IPS-NIHi7 (cell line): ENCODE results near the gene HBG2.
"Not testable (repeated sequence)": the region's sequence is repeated elsewhere in the genome, so short reads cannot be mapped to it uniquely, and the experiment has no call there.

Experiments used
- DNase-seq: peaks from one replicate; pipeline ENCODE4 v3.0.0; 2012; ENCODE audit warnings: mixed read lengths; ENCODE audit errors: extremely low spot score

Gene HBG2

DNA sequence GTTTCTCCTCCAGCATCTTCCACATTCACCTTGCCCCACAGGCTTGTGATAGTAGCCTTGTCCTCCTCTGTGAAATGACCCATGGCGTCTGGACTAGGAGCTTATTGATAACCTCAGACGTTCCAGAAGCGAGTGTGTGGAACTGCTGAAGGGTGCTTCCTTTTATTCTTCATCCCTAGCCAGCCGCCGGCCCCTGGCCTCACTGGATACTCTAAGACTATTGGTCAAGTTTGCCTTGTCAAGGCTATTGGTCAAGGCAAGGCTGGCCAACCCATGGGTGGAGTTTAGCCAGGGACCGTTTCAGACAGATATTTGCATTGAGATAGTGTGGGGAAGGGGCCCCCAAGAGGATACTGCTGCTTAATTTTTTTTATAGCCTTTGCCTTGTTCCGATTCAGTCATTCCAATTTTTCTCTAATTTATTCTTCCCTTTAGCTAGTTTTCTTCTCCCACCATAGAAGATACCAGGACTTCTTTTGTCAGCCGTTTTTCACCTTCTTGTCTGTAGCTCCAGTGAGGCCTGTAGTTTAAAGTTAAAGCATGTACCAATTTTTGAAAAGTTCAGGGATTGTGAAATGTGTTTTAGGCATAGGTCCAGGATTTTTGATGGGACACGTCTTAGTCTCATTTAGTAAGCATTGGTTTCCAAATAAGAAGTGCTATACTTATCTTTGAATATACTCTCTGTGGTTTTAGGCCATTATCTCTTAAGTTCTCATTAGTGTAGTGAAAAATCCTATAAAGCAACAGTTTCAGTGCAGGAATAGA lies at the start of gene HBG2:
TSS of gene HBG2 (minus strand) at position 136 of the 768 bp plus-strand sequence. CDS start at position 83, 53 bp downstream.
- not testable (repeated sequence) for DNase-seq

DNA sequence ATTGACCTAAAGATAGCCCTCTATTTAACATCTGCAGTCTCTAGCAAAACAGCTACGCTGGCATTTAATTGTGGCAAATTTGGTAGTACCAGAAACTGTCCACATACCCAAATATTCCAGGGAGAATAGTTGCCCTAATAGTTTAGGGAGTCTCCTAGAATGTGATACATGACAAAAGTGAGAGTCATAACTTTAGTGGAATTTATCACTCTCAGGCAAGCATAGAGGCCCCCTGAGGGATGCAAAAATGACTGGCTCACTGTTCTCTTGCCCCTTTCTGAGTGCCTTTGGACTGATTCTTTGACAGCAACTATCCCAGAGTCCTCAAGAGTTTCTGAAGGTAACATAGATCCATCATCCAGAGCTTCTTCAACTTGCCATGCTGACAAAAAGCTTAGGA lies 49.5 kb upstream of the HBG2 start:
- DNase-seq = no peak

DNA sequence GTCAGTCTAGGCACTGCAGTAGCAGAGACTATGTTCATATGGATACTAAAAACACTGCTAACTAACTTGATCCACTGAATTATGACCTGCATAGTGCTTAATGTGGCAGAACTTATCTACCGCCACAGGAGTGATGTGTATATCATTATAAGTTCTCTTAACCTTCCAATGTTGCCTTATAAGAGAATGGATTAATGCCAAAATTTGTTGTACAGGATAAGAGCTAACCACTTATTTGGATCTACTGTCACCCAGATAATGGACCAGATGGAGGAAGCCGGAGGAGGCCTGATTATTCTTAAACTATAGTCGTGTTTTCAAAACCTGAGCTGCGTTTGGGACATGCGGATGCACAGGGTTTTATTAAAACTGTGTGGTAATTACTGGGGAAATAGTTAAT lies 49.0 kb upstream of the HBG2 start:
- no peak for DNase-seq

DNA sequence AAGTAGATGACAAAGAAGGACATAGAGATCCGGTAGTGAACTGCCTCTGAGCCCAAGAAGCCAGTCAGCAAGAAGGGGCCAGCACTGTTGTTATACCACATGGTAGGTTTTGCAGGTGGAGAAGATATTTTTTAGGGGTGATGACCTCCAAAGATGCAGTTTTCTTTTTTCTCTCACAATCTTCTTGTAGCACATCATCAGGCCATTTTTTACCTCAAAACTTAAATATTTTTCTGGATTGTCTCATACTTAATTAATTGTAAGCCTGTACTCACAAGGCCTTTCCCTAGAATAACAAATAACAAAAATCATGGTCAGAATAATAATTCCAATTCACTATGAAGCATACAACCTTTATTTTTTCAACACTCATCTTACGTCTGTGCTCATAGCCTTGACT lies 47.3 kb upstream of the HBG2 start, which contains the start of gene OR51B4:
TSS of gene OR51B4 (minus strand) at position 101 of the 400 bp plus-strand sequence. CDS start at position 101, 0 bp downstream.
- DNase-seq = no peak

DNA sequence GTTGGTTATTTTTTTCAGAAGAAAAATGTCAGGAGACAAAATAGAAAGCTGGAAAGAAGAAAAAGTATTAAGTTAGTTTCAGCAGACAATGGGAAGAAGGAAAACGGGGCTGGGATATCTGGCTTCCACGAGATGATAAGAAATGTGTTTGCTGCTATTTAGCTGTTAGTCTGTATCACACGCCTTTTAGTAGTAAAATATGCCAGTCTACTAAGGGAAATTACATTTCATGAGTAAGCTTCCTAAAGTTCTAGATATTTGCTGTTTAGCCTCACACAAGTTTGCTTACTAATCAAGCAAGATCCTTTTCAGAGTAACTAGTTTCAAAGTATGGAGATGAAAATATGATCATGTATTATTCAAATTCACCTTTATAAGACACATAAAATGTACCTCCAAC lies 45.7 kb upstream of the HBG2 start:
- DNase-seq = no peak

DNA sequence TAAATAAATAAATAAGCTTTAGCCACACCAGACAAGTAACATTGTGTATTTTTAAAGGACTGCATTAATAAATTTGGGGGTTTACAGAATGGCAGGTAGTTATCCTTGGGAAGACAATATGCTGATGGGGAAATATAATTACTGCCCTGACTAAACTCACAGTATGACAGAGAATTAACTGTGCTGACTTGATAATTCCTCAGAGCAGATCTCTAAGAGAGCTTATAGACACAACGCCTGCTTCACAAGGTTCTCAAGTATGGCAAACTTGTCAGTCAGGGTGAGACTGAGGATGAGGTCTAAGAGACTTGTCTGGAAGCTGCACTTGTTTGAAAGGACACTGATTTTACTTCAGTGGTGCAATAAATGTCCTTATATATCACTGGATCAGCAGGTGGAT lies 43.9 kb upstream of the HBG2 start:
- DNase-seq = no peak

DNA sequence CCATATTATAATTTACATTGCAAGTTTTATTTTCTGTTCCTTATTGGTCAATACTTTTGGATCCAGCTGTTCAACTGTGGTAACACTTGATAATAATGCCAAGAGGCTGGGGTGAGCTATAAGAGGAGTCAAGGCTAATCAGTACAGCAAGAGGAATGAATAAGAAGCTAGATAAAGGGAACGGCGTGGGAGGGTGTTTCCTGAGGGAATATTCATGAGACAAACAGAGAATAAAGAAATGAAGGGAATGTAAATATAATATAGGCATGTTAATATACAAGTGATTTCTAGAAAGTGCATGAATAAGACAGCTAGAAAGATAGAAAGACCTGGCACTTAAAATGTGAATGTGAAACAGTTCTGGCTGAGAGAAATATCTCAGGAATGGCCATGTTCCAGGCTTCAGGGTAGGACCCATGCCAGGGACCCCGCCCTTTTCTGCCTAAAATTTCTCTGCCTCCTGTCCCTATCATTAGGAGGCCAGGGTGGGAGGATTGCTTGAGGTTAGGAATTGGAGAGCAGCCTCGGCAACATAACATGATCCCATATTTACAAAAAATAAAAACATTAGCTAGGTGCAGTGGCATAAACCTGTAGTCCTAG lies 43.2 kb upstream of the HBG2 start:
- no peak for DNase-seq

DNA sequence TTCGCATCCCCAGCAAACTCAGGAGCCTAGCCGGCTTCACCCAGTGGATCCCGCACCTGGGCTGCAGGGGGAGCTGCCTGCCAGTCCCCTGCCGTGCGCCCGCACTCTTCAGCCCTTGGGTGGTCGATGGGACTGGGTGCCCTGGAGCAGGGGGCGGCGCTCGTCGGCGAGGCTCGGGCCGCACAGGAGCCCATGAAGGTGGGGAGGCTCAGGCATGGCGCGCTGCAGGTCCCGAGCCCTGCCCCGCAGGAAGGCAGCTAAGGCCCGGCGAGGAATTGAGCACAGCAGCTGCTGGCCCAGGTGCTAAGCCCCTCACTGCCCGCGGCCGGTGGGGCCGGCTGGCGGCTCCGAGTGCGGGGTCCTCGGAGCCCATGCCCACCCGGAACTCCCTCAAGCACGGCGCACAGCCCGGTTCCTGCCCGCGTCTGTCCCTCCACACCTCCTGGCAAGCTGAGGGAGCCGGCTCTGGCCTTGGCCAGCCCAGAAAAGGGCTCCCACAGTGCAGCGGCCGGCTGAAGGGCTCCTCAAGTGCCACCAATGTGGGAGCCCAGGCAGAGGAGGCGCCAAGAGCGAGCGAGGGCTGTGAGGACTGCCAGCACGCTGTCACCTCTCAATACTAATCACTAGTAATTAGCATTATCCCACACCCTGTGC lies 39.9 kb upstream of the HBG2 start:
- not testable (repeated sequence) for DNase-seq

DNA sequence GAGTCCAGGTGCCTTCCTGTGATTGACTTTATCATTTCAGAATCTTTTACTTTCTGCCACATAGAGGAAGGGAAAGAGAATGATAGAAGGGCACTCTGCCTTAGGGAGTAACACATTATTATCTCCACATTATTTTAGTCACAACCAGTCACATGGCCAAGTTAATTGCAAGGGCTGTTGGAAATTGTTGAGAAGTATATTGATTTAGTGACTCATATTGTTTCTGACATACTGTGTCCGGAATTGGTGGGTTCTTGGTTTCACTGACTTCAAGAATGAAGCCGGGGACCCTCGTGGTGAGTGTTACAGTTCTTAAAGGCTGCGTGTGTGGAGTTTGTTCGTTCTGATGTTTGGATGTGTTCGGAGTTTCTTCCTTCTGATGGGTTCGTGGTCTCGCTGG lies 38.4 kb upstream of the HBG2 start:
- no peak for DNase-seq

DNA sequence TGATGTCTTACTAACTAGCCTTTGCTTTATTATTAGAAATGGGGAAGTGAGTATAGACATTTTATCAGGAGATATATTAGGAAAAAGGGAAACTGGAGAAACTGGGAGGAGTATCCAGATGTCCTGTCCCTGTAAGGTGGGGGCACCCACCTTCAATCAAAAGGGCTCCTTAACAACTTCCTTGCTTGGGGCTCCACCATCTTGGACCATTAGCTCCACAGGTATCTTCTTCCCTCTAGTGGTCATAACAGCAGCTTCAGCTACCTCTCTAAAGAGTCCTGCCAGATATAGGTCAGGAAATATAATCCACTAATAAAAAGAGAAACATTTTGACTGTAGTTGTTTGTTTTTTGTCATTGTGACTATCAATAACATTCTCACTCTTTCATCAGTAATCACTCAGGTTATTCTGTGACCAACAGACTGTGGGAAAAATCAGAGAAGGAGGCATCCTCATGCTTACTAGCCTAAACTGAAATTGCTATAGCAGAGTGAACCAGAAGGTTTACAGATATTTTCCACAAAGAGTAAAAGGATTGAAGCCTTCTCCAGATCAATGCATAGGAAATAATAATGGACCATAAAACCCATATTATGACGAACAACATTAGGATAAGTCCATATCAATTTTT lies 36.7 kb upstream of the HBG2 start:
- DNase-seq = peak; percentile 53

DNA sequence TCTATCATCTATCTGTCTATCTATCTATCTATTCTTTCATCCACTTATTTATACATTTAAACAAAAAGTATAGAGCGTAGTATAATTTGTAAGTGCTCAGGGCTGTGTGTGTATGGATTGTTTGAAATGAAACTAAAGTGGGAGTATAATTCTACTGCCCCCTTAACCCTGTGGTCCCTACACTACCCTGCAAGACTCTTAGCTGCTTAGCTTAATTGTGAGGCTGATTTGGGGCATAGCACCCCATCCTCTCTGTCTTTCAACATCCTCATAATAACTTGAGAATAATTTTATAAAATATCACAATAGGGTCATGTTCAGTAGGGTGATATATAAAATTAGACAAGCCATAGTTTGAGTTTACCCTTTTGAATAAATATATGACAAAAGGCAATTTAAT lies 35.5 kb upstream of the HBG2 start:
- no peak for DNase-seq

DNA sequence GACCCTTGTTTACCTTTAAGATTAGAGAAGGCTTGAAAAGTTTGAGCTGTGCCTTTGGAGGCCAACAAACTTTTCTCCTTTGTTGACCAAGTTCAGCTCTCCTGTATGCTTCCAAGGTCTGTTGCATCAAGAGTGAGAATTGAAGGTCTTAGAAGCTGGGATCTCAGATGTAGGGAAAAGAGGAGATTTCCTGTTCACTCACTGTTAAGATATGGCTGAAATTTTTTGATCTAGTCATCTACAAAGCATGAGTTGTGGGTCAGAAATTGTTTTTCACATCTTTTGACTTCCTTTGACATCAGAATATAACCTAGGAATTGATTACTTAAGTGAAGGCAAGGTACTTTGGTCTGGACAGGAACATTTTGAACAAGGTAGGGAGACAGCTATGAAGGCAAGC lies 35.1 kb upstream of the HBG2 start:
- no peak for DNase-seq

DNA sequence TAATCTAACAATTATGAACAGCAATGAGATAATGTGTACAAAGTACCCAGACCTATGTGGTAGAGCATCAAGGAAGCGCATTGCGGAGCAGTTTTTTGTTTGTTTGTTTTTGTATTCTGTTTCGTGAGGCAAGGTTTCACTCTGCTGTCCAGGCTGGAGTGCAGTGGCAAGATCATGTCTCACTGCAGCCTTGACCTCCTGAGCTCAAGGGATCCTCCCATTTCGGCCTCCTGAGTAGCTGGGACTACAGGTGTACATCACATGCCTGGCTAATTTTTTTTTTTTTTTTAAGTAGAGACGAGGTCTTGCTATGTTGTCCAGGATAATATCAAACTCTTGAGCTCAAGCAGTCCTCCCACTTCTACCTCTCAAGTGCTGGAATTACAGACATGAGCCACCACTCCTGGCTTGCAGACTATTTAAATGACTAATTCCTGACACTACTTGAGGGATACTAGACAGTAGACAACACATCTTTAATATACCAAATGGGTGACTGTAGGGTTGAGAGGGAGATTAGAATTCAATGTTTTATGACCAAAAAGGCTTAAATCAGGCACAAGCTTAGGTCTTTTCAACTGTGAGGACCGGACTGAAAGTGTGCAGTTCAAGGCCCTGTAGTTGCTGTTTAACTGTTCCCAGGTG lies 34.4 kb upstream of the HBG2 start:
- no peak for DNase-seq

DNA sequence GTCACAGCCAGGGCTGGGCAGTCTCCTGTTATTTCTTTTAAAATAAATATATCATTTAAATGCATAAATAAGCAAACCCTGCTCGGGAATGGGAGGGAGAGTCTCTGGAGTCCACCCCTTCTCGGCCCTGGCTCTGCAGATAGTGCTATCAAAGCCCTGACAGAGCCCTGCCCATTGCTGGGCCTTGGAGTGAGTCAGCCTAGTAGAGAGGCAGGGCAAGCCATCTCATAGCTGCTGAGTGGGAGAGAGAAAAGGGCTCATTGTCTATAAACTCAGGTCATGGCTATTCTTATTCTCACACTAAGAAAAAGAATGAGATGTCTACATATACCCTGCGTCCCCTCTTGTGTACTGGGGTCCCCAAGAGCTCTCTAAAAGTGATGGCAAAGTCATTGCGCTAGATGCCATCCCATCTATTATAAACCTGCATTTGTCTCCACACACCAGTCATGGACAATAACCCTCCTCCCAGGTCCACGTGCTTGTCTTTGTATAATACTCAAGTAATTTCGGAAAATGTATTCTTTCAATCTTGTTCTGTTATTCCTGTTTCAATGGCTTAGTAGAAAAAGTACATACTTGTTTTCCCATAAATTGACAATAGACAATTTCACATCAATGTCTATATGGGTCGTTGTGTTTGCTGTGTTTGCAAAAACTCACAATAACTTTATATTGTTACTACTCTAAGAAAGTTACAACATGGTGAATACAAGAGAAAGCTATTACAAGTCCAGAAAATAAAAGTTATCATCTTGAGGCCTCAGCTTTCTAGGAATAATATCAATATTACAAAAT lies 33.7 kb upstream of the HBG2 start:
- no peak for DNase-seq

DNA sequence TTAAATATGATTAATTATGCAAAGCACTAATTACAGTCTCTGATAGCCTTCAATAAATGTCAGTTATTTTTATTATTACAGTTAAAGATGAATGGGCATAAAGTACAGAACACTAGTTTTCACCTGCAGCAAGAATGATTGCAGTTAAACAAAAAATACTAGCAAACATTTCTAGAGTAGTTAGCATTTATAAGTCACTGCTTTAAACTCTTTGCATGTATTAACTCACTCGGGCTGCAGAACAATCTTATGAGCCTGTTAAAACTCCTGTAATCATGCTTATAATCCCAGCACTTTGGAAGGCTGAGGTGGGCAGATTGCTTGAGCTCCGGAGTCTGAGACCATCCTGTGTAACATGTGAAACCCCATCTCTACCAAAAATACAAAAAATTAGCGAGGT lies 32.3 kb upstream of the HBG2 start:
- no peak for DNase-seq

DNA sequence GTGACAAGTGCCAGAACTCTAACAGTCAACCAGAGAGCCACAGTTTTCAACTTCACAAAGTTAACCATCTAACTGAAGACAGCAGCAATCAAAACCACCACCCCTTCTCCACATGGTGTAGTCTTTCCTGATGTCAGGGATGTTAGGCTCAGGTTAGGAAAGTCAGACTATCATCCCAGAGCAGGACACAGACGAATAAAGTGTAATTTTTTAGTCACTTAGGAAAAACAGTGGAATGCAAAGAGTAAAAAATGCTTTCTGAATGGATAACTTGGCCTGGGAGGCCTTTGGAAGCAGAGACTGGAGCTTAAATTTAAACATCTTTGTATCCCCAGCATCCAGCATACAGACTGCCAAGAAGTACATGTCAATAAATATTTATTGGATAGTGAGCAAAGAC lies 31.8 kb upstream of the HBG2 start:
- DNase-seq = no peak

DNA sequence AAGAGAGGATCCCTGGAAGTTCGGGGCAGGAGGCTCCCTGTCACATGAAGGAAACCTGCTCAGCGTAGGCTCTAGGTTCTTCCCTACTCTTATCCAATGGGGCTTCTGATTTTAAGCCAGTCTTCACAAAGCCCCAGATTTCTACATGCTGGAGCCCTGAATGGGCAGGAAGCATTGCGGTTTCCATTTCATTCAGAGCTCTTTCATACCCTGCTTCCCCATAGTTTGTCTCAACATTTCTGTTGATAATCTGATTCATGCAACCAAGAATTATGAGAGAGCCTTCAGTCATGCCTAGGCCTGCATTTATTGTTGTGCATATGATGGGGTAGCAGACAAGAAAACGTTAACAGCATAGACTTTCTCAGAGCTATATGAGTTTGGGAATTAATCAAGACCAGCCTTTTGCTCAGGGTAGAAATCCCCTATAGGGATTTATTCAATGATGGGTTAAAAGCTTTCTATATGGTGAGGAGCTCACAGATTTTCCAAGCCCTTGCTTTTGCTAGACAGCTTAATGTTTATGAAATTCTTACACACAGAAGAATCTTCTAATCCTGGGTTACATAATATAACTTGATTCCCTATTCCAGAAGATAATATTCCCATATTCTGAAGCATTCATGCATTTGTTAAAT lies 31.2 kb upstream of the HBG2 start:
- no peak for DNase-seq

DNA sequence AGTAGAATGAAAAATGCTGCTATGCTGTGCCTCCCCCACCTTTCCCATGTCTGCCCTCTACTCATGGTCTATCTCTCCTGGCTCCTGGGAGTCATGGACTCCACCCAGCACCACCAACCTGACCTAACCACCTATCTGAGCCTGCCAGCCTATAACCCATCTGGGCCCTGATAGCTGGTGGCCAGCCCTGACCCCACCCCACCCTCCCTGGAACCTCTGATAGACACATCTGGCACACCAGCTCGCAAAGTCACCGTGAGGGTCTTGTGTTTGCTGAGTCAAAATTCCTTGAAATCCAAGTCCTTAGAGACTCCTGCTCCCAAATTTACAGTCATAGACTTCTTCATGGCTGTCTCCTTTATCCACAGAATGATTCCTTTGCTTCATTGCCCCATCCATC lies 30.1 kb upstream of the HBG2 start:
- no peak for DNase-seq

DNA sequence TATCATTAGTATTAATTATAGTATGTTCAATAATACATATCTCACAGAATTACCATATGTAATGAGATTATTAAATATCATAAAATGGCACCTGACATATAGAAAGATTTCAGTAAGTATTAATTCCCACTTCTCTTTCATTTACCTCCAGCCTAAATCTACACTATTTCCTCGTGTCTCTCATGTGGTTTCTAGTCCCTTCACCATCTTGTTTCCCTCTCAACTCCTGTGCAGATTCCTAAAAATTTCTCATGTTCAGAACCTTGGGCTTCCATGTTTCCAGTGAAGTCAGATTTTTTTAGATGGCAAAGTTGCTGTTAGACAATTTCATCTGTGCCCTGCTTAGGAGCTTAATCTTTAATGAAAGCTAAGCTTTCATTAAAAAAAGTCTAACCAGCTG lies 29.3 kb upstream of the HBG2 start:
- DNase-seq = no peak

DNA sequence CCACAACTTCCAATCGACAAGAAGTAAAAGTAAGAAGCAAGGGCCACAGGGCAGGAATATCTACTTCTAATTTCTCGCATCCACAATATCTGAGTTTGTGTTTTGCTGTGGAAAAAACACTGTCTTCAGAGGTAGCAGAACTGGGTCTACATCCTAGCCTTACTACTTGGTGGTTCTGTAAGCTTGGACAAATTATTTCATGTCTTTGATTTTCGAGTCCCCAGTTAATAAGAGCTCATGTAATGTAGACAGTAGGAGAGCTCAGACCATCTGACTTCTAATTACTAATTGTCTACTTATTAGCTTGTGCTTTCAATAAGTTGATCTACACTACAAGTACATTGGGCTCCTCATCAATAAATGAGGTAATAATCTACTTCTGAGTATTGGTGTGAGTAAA lies 28.5 kb upstream of the HBG2 start:
- DNase-seq = no peak

DNA sequence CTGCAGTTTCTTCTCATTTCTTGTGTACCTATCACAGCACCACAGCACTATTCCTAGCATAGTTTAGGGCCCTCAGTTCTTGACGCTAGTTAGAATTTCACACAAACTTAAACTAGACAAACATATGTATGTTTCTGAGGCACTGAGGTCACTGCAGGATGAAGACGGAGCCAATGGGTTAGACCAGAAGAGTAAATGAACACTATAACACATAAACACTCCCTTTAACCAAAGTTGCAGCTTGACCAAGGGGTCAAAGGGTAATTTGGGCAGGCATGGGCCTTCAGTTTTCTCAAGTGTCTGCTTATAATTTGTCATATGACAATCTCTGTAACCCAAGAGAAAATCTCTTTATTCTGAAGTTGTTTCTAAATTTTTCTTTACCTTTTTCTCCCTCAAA lies 28.0 kb upstream of the HBG2 start:
- no peak for DNase-seq
